NOMO-1 (cell line): ENCODE measurements around the gene CNNM4.
A peak's percentile ranks its signal among the peaks of the same experiment; 100 is the strongest.

ENCODE experiments used
- DNase-seq, 2 experiments: peaks; one replicate each; lab custom pipeline; 2025; ENCODE audit not compliant: unreplicated experiment in 2 of 2; lab: John Stamatoyannopoulos, UW

The CNNM4 gene

DNA sequence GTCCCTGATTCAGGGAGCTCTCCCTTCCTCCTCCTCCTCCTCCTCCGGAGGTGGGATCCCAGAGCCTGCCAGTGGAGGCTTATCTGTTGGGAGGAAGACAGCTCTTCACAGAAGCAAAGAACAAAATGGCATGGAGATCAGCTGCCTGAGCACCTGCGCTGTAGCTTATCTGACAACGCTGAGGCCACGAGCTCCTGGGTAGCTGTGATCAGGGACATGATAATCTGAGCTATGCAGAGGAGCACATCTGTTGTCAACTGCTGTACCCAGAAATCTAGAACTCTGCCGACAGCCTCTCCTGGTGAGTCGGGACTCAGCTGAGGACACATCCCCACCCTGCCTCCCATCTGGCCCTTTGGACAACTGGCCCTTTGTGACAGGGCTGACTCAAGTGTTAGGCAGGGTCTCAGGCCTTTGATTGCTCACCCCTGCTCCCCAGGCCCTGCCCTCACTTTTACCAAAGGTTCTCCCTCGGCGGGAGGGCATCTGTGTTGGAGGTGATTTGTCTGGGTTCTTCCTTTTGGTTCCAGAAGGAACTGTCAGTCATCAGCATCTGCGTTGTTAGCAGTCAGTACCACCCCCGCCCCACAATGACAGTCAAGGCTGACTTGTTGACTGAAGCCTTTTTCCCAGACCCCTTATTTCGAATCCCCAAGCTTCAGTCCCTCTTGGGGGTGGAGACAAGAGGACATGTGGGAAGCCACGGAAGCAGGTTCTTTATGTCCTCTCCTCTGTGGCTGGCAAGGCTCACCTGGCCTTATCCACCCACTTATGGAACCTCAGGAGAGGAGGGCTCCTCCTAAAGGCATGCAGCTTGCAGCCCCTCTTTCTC lies 49.5 kb downstream of the CNNM4 start:
- no peak for DNase-seq

DNA sequence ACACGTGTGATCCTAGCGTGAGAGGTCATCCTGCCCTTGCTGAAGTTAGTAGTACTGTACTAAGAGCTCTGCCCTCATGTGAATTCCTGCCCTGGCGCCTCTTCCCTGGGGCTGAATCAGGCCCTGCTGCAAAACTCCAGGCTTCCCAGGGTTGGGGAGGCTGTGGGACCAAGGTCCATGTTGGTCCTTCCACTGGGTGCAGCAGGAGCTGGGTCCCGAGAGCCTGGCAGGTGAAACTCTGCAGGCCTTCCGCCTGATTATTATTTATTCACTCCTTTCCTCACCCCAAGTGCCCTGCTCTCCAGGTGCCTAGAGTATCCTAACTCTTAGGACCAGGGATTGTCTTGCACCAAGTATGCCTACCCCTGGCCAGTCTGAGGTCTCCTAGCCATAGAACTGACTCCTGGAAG lies 50.1 kb downstream of the CNNM4 start:
- DNase-seq, result no peak

DNA sequence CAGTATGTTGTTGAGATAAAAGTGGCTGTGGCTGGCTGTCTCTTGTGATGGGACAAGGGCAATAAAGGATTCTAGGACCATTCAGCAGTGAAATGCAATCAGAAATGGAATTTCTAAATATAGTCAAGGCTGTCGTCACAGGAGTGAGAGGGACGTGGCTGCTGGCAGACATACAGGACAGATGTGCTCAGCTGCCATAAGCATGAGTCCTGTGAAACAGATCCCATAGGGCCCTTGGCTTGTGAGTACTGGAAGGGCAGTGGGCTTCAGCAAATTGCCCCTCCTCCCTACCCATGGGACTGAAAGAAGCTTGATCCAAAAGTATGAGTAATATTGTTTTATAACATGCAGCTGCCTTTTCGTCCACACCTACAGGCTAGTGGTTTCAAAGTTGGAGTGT lies 51.2 kb downstream of the CNNM4 start:
- DNase-seq, result no peak

DNA sequence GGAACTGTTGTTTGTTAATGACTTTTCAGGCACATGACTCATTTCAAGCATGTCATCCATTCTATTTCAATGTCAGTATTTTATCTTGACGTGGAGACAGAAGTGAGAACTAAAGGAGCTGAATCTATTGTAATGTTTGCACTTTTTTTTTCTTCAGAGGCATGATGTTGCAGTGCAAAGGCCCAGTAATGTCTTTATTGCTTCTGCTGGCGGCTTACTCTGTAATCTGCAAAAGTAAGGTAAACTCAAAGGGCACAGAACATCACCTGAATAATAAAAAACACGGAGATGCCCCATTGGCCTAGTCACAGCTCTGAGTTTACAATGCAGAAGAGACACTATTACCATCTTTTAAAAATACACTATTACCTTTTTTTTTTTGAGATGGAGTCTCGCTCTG lies 53.0 kb downstream of the CNNM4 start:
- no peak for DNase-seq

DNA sequence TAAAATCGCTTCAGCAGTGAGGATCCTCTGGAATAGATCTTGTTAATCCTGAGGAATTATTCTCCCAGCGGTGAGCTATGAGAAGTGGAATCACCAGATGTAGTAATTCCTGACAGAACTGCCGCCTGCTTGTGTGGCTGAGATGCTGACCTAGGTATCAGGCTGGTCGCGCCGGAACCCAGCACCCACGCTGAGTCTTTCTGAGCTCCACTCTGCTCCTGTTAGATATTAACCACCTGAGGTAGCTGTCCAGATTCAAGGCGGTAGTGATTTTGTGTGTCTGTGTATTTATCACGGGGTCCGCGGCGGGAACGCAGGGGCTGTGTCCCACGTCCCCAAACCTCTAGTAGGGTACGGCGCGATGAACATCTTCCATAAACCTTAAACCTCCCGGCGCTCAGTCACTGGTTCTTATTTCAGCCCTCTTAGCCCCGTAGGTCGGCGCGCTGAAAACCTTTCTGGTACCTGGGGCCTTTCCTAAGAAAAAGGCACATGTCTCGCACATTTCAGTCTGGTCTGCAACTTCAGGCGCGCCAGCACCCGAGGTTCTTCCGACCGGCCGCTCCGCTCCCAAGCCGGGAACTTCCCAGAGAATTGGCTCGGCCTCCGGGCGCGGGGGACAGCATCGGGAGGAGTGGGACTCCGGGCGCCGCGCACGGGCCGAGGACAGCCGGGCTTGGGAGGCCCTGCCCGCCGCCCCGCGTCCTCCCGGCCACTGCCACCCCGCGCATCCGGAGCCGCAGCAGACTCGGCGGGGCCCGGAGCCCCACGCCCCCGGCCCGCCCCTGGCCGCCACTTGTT lies 54.8 kb downstream of the CNNM4 start:
- peak; percentile 21 to 33 for DNase-seq

DNA sequence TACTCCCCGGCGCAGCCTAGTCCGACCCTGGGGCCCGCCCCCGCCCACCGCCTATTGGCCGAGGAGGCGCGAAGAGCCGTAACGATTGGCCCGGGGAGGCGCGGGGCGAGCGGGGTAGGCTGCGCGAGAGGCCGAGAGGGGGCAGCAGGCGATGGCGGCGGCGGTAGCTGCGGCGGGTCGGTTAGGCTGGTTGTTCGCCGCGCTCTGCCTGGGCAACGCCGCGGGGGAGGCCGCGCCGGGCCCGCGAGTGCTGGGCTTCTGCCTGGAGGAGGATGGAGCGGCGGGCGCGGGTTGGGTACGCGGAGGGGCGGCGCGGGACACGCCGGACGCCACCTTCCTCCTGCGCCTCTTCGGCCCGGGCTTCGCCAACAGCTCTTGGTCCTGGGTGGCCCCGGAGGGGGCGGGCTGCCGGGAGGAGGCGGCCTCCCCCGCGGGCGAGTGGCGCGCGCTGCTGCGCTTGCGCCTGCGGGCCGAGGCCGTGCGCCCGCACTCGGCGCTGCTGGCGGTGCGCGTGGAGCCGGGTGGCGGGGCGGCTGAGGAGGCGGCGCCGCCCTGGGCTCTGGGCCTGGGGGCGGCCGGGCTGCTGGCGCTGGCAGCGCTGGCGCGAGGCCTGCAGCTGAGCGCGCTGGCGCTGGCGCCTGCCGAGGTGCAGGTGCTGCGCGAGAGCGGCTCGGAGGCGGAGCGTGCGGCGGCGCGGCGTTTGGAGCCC lies 55.6 kb downstream of the CNNM4 start, which contains the start of gene CNNM3:
Gene CNNM3, plus strand, starts transcription at position 142 of the 709 bp plus-strand sequence. Its CDS starts 10 bp downstream, at position 152.
- DNase-seq, result peak; percentile 85 to 96

DNA sequence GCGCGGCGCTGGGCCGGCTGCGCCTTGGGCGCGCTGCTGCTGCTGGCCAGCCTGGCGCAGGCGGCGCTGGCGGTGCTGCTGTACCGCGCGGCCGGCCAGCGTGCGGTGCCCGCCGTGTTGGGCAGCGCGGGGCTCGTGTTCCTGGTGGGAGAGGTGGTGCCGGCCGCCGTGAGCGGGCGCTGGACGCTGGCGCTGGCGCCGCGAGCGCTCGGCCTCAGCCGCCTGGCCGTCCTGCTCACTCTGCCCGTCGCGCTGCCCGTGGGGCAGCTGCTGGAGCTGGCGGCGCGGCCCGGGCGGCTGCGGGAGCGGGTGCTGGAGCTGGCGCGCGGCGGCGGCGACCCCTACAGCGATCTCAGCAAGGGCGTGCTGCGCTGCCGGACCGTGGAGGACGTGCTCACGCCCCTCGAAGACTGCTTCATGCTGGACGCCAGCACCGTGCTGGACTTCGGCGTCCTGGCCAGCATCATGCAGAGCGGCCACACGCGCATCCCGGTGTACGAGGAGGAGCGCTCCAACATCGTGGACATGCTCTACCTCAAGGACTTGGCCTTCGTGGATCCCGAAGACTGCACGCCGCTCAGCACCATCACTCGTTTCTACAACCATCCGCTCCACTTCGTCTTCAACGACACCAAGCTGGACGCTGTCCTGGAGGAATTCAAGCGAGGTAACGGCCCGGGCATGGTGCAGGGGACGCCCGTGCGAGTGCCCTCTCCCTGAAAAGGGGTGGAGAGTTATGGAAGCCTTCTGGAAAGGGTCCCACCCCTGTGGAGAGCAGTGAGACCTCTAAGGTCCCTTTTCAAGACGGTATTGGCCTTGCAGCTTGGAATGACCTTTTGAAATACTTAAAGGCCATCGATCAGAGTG lies 56.4 kb downstream of the CNNM4 start:
- DNase-seq, result peak in 1 of 2 experiments; percentile 56

DNA sequence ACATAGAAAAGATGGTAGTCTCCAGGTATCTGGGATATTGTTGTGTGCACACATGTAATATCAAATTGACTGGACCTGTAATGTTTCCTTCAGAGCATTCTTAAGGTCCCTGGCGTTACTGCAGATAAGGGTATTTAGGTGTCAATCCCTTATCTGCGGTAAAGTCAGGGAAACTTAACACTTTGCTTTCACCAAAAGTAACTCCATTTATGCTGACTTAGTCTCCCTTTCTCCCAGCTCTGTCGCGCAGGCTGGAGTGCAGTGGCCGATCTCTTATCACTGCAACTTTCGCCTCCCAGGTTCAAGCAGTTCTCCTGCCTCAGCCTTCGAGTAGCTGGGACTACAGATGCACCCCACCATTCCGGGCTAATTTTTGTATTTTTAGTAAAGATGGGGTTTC lies 57.2 kb downstream of the CNNM4 start:
- no peak for DNase-seq

DNA sequence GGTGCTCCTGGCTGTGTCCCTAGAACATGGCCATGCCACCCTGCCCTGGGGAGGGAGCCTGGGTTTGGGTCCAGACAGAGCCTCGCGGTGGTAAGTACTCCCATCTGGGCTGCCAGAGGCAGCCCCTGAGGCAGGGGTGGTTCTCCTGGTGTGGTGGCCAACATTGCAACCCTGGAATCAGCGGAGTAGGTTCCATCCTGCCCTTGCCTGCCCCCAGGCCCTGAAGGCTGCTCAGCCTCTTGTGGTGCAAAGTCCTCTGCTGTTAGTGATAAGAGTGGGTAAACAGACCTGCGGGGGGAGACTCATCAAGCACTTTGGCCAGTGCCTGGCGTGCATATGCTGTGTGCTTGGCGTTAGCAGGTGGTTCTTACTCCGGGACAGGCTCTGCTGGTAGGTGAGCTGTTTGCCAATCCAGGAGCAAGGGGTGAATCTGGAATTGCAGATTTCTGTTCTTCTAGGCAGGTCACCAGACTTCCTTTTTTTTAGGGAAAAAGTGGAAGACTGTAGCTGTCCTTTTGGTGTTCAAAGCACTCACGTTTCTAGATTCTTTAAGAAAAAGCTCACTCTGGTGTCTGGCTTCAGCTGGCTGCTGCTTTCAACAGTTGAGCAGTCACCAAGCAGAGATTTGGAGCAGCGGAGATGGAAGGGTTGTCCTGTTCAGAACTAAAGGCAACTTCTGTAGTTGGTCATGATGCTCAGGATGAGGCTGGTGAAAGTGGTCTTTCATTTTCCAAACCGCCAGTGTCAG lies 58.6 kb downstream of the CNNM4 start:
- no peak for DNase-seq

DNA sequence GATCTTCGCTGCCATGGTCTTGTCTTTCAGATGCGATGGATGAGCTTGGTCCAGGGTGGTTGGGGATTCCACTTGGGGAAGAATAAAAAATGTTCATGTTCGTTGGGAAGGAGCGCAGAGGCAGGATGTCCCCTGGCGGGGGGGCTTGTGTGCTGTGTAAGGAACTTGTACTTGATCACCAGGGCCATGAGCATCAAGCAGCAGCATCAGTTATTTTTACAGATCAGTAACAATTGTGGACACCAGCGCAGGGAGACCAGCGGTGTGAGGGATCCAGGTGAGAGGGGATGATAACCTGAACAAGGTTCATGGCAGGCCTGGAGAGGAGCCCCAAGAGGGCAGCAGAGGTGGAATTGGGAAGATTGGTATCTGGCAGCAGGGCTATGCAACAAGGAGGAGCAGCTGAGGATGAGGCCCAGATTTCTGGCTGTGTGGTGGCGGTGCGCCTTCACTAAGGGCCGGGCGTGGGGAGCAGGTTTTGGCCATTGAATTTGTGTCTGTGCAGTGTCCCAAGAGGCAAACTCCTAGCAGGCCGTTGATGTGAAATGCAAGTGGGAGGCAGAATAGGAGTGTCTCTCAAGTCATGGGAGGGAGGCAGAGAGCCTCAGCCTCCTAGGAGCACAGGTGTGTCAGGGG lies 59.3 kb downstream of the CNNM4 start:
- no peak for DNase-seq

DNA sequence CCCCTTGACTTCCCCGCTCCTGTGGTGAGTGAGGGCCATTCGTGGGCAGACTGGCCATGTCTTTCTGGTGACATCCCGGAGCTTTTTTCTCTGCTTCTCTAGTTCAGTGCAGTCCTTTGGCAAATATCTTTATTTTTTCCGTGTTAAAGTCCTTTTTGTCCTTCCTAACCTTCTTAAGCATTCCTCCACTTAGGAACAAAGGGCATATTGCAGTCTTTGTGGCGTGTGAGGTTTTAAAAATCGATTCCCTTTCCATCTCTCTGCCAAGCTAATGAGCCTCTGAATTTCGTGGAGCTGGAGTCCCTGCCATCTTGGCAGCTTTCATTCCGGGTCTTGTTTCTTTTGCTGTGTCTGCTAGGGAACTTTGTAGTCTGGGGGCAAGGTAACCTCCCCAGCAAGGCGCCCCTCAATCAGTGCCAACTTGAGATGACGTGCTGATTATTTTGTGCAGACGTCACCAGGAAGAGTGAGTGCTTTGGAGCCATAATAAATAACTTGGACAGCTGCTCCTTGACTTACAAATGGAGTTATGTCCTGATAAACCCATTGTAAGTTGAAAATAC lies 60.5 kb downstream of the CNNM4 start:
- DNase-seq, result no peak

DNA sequence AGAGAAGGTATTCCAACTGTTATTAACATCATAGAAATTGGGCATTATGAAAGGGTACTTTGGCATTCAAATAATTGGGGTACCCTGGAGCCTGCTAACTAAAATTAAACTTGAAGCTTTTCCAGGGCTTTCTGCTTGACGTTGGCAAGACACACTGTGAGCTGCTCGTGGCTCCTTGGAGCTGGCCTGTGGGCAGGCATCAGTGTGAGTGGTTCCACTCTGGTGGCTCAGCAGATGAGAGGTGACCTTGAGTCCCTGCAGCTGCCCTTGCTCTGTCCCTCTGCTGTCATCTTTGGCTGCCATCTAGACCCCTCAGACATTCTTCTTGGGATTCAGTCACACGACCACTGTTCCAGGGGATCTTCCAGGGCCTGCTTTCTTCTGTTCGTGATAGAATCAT lies 62.1 kb downstream of the CNNM4 start:
- DNase-seq, result no peak

DNA sequence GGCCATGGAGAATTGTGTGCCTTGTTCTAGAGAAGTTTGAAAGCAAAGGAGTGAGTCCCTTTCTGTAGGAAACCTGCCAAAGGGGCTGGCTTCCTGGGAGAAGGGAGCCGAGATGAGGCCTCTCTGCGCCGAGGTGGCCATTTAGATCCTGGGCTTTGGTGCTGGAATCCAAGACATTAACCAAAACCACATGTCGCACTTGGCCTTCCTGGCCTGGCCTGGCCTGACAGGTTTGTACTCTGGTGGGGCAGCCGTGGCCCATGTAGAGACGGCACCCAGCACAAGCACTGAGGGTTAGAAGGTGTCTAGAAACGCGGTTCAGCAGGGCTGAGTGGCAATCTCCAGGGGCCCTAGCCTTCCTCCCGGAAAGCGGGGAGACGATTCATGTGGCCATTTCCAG lies 62.5 kb downstream of the CNNM4 start:
- DNase-seq, result no peak

DNA sequence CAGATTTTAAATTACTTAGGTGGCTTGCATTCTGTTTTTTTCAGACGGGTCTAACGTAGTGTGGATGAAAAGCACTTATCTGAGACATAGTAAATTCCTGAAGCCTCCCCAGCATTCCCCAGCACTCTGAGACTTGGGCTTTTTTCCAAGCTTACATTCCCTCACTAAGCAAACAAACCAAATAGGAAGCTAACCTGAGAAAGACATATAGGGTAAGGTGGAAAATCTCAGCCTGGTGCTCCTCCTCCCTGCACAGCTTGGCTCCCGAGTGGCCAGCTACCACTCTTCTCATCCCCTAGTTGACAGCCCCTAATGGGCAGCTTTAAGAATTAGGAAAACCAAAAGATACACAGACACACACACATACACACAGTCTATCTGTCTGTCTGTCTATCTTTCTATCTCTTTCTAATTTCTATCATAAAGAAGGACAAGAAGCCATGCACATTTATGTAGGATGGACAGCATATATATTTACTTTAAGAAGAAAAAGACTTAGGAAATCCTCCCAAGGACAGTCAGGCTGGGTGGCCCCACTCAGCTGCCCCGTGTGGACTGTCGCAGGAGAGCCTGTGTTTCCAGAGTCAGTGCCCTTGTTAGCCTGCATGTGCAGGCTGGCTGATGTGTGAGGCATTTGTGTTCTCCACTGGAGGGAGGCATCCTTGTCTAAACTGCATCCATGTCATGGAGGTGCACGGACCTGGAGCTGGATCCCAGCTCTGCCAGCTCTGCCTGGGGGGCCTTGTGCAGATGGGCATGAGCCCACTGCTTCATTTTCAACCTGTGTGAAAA lies 63.6 kb downstream of the CNNM4 start:
- no peak for DNase-seq

DNA sequence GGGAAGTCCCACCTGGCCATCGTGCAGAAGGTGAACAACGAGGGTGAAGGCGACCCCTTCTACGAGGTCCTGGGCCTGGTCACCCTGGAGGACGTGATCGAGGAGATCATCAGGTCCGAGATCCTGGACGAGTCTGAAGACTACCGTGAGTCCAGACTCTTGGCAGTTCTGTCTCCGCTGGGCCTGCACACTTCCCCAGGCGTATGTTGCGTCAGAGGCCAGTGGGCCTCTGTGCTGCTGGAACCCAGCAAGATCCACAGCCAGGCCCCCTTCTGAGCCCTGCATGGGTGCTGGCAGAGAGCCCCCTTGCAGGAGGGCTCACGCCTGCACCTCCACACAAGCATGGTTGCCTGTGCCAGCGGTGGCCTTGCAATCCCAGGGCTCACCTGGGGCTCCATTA lies 64.4 kb downstream of the CNNM4 start:
- no peak for DNase-seq

DNA sequence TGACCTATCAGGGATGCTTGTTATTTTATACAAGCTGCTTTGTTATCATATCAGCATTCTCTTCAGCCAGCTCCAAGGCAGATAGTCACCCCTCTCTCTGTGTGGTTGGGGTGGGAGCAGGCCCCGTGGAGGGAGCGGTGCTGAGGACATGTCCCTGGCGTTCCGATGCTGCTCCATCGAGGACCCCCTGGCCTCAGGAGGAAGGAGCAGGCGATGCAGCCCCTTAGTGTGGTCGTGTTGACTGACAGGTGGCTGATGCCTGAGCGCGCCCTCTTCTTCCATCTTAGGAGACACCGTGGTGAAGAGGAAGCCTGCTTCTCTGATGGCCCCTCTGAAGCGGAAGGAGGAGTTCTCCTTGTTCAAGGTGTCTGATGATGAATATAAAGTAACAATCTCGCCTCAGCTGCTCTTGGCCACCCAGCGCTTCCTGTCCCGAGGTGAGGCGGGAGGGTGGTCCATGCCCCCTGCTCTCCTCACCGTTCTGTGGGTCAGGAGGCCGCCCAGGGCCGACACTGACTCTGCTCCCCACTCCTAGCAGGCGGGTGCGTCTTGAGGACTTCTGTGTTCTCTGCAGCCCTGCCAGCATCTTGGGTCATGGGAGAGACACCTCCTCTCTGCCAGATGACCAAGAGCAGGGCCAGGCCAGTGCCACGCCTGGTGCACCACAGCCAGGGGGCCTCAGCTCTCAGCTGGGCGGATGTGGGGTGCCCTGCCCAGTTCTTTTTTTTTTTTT lies 66.0 kb downstream of the CNNM4 start:
- DNase-seq, result no peak

DNA sequence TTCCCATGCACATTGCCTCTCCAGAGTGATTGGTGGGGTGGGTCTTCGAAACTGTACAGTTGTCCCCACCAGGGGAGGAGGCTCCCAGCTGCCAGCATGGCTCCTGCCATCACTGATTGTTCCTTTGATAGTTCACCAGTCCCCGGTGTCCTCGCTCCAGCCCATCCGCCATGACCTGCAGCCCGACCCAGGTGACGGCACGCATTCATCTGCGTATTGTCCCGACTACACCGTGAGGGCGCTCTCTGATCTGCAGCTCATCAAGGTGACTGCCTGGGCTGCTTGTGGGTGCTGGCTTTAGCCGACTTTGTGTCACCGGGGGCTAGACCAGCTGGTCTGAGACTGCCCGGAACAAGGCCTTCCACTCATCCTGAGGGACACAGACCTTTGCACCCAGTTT lies 67.7 kb downstream of the CNNM4 start:
- DNase-seq, result no peak
